ENCODE measurements around the gene DPF3. TPM values are rescaled to one million over a fixed set of nuclear protein-coding genes. Genes with fewer than 3 reads are reported as not detected.

Gene DPF3
- total RNA-seq, 1 donor from 2014 or later: 12.4 TPM

DNA sequence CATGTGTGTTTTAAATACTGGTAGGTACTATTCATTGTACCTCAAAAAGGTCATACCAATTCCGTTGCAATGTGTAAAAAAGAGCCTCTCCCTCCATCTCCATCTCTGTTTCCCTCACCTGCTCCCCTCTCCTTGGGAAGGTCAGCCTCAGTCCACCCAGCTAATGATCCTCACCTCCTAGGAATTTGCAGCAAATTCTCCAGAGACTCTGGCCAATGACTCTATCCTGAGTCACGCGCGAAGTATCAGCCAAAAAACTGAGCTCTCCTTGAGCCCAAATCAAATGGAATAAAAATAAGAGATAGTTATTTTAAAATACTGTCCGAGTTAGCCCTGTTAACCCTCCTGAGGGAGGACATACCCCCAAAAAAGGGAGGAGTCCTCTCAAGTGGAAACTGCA is 148.4 kb downstream of the DPF3 start:
- intact Hi-C loops (cut with micrococcal nuclease): no loop called here

DNA sequence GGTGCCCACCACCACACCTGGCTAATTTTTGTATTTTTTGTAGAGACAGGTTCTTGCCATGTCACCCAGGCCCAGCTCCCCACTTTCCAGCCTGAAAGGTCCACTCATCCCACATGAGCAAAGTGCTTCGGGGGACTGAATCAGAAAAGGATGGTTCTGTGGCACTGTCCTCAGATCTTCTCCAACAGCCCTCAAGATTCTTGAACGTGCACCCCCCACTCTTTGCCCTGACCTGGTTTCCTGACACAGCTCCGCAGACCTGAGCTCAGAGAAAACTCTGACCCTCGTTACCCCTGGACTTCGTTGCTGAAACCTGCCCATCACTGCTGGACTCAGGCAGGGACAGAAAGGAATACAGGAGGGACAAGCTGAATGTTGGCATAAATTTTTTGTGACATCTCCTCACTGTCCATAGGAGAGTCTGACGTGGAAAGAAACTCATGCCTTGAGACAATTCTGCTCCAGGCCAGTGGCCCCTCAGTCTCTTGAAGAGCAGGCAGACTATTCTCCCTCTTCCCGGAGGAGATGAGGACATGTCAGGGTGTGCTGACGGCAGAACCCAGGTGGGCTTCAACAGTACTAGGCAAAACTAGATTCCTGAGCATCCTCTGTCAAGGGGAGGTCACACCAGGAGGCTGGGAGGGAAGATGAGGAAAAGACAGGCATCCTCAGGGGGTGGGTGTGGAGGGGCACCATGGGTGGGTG is 149.3 kb downstream of the DPF3 start:
- intact Hi-C loops (cut with micrococcal nuclease): no loop called here

DNA sequence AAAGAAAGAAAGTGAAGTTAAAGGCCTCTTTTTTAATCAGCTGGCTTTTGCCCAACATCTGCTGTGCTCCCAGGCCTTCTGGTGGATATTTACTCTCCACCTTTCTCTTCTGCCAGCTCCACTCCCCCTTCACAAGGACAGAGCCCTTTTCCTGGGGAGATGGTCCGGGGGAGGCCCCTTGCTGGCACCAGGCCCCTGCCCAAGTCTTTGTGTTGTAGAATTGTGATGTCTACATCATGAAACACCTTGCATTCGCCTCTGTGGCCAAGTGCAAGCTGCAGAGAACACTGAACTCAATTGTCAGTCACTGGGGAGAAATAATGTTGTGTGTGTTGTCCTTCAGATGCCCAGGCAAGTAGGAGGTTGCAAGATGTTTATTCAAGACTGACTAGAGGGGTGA is 150.3 kb downstream of the DPF3 start:
- intact Hi-C loops (cut with micrococcal nuclease): no loop called here

DNA sequence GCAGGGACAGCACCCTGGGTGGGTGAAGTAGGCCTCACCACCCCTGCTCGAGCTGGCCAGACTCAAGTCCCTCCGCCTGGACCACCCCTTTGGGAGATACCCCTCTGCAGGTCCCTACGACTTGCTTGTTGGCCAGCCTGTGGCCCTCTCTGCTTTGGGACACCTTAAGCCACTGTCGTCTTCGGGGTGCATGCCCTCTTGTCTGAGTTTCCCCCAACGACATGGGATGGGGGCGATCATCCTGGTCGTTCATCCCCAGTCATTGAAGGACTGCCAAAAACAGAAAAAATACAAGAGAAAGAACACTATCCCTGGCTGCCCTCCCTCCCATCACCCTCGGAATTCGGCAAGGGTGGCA is 151.1 kb downstream of the DPF3 start:
- intact Hi-C loops (cut with micrococcal nuclease): no loop called here

DNA sequence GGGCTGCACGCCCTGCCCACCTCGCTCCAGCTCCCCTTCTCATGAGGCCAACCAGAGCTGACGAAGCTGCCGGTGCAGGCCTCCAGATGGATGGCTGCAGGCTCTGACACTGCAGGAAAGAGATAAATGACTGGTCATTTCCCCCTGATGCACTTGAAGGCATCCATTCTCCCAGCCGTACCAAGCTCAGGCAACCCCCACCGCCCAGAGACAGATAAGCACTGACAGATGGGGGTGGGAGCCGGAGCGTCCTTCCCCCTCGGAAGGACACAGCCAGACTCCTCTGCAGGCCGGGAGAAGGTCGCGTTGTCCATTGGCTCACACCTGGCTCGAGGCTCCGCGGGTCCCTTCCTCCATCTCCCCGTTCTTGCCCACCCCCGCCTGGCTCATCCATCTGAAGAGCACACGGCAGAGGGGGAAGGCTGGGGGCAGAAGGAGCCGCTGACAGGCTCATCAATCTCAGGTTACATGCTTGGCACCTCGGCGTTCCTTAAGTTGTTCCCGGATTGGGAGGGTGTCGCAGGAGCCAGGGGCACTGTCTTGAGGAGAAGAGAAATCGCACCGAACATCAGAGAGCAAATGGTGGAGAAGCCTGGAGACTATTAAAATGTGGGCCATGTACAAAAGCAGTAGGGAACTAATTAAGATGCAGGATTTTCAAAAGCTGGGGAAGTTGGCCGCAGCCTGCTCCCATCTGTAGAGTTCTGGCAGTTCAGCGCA is 151.6 kb downstream of the DPF3 start:
- intact Hi-C loops (cut with micrococcal nuclease): no loop called here

DNA sequence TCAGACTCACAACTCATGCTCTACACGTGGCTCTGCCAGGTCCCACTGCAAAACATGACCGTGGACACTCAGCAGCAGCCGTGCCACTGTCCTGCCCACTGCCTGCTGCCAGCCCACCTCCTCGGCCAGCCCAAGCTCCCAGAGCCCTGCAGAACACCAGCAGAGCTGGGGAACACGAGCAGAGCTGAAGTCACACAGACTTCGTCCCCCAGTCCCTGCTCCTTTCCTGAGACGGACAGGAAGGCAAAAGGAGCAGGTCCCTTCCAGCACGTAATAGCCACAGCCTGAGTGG is 152.1 kb downstream of the DPF3 start:
- intact Hi-C loops (cut with micrococcal nuclease): no loop called here

DNA sequence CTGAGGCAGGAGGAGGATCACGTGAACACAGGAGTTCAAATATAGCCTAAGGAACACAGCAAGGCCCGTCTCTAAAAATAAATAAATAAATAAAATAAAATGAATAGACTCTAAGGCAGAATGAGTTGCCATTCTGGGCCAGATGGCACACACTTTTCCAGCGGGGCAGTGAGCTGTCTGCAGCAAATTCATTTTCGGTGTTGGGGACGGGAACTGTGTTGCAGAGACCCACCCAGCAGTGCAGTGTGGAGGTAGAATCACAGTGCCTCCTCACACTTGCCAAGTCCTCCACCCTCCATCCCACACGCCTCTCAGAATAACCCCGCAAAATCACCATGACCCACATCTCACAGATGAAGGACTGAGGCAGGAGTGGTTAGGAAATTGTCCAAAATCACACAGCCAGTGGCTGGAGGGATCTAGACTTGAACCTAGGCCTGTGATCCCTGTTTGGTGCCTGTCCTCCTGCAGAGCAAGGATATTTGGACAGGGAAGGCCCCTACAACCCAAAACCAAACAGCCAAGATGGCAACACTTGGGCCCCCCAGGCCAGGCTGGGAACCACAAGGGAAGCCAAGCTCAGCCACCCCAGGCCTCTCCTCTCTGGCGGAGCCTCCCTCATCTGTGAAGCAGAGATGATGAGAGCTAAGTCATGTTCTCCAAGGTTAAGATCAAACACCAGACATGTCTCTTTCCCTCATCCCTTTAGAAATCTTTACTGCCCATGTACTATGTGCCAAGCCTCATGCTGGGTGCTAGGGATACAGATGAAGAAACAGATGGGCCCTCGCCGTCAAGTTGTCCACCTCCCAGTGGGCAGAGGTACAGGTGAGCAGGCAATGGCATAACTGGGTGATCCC is 152.7 kb downstream of the DPF3 start:
- intact Hi-C loops (cut with micrococcal nuclease): no loop called here

DNA sequence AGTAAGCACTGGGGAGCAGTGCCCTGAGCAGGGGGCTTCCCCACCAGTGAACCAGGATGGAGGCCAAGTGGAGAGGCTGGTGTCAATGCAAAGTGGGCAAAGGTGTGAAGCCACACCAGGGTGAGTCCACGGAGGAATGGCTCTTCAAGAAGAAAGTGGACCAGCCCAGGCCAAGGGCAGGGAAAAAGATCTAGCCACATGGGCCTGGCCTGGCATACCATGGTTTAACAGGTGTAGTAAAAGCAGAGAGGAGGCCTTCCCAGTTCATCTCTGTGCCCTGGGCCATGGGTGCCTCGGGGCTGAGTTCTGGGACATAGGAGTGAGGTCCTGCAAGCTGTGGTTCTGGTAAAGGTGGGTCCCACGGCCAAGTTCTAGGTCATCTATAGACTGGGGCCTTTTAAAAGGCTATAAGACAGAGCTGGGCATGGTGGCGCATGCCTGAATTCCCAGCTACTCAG is 153.4 kb downstream of the DPF3 start:
- intact Hi-C loops (cut with micrococcal nuclease): no loop called here

DNA sequence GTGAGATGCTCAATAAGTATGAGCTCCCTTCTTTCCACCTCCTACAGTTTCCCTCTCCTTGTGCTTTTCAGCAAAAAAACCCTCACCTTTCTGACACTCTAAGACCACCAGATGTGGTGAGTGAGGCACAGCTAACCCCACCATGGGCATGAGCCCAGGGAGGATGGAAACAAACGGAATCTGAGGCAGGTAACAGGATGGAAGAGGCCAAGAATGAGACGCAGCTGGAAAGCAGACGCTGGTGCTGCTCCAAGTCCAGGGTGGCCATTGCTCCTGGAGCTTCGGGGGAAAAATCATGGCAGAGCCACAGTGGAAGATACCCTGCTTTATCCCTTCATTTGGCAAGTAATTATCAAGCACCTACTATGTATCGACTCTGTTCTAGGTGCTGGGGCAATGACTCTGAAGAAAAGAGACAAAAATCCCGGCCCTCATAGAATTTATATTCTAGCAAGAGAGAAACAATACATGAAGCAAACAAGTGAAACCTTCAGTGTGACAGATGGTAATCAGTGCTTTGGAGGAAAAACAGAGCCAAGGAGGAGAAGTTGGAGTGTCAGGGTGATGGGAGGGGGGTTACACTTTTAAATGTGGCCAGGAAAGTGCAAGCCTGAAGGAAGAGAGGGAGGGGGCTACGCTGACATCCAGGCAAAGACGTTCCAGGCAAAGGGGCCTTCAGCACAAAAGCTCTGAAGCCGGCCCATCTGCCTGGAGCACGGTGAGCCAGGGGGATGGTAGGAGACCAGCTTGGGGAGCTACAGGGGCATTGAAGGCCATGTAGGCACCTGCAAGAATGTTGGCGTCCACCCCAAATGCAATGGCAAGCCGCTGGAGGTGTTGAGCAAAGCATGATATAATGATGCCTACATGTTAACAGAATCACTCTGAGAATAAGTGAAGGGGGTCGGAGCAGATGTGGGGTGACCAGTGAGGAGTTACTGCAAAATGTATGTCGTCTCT is 154.2 kb downstream of the DPF3 start:
- intact Hi-C loops (cut with micrococcal nuclease): no loop called here

DNA sequence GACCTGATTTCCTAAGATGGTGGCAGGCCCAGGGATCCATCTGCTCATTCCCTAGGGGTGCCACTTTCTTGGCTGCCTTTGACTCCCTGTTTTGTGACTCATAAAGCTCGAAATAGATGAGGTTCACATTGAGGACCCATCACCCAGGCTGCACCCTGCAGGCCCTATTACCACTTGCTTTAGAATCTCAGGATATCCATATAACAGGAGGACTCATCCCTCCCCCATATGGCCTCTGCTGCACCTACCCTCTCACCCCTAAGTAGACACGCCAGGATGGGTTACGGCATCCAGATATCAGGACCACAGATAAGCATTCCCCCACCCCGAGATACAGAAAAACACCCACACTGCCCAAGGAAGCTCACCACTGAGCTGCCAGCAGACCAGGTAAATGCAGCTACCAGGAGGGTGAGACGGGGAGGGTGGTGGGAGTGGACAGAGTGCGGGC is 155.7 kb downstream of the DPF3 start:
- intact Hi-C loops (cut with micrococcal nuclease): no loop called here

DNA sequence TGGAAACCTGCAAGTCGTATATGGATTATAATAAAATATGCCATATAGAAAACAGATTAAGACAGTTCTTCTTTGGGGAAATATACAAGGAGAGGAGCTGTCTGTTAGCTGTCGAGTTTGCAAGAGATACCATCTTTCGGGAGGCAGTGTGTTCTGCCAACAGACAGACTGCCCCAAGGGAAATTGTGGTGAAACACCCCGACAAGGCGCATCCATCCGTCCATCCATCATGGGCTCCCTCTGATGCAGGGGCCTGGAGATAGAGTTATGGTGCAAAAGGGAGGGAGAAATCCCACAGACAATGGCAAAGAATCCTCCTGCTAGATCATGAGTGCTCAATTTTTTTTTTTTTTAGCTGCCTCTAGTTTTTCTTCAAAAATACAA is 156.3 kb downstream of the DPF3 start:
- intact Hi-C loops (cut with micrococcal nuclease): no loop called here

DNA sequence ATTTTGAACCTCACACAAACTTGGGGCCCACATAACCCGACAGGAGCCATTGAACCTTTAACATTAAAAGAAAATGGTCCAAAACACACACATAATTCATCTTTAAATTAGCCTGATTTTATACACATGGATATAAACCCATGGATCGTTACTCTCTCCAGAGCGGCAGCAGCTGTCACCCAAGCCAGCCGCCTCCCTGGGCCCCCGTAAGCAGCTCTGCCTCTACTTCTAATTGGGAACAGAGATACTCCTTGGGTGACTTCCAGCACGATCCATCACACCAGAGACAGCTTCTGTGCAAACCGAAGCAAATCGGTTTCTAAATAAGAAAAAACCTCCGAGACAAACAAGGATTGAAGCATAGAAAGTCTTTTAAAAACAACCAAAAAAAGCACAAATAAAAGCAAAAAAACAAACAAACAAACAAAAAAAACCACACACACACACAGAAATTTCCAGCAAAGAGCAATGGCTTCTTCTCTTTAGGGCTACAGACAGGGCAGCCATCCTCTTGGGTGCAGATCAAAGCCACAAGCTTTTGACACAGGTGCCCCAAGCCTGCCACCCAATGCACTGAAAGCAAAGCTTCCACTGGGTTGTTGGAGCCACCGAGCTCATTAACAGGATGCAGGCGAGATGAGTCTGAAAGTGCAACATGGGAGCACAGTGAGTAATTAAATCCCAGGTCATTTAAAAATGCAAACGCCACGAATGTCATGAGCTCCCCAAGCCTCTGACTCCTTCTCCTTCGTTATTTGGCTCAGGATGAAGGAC is 156.9 kb downstream of the DPF3 start:
- intact Hi-C loops (cut with micrococcal nuclease): no loop called here

DNA sequence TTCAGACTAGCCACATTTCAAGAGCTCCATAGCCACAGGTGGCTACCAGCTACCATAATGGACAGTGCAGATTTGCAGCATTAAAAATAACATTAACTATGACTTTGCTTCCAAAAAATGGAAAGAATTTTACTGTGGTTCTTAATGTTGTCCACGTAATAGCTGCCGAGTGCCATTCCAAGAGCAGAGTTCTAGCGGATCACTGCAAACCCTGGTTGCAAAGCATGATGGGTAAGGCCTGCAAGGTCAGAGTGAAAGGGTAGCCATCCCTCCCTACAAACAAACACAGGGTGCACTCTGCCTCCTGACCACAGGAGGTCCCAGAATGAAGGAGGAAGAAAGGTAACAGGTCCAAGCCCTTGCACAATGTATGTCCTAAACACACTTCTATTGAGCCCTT is 157.6 kb downstream of the DPF3 start:
- intact Hi-C loops (cut with micrococcal nuclease): no loop called here

DNA sequence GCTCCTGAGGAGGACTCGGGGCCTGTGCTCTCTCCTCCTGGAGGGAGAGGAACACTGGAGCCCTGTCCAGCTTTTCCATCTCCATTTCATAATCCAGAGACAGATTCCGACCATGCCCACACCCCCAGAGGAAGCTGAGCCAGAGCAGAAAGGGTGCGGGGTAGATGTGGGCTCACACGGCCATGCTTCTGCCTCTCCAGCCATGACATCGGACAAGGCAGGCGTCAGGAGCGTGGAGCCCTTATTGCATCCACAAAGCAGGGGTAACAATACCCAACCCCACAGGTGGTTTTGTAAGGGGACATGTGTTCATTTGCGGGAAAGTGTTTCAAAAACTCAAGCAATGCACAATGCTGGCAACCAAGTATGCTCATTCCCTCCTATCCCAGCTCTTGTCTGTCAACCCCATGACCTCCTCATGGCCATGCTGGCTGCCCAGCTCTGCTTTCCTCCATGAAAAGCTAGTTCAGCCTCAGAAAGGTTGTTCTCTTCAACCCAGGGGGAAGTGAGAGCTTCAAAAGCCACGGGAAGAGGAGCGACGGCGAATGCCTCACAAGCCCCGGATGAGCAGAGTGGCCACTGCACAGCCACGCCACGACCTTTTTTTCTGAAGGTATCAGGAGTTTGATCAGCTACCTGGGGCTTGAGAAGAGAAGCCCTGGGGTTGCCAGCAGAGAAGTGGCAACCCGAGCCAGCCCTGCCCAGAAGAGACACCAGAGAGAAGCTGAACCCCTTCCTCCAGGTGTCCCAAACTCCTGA is 161.7 kb downstream of the DPF3 start:
- intact Hi-C loops (cut with micrococcal nuclease): no loop called here

DNA sequence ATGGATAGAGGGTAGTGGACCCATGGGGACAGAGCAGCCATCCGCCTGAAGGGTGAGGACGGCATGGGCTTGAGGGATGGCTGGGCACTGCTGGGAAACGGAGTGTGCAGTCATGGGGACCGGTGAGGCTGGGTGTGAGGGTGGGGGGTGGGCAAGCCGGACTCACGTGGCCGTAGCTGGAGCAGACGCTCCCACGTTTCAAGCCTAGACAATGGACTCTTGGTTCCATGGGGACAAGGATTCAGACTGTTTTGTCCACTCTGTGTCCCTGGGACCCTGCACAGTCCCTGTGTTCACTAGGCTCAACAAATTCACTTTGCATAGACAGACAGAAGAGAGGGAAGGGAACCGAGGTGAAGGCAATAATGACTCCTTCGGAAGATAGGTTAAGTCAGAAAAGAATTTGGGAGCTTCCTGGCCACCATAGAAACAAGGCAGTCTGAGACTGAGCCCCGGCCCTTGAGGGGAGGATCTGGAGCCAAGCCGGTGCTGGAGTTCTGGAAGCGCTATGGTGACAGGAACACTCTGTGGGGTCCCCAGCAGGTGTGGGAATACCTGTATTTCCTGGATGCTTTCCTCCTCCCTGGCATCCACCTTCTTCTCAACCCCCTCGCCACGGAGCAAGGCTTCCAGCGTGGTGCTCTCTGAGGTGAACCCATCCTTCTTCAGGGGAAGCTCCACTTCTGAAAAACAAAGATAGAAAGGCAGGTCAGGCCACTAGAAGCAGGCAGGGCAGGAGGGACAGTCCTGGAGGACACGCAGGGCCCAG is 162.5 kb downstream of the DPF3 start:
- intact Hi-C loops (cut with micrococcal nuclease): no loop called here

DNA sequence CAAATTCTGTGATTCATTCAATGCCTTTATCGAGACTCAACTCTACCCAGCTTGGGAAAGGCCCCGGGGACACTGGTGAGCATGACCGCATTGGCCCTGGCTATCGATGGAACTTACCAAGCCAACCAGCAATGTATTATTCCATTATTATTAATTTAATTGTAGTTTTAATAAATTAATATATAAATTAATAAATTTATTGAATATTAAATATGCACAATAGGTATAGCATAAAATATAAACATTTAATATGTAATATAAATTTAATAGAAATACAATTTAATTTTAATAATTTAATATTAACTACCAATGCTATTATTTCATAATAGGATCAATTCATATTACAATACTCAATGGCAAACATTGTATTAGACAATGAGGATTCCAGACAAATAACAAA is 163.4 kb downstream of the DPF3 start:
- intact Hi-C loops (cut with micrococcal nuclease): no loop called here

DNA sequence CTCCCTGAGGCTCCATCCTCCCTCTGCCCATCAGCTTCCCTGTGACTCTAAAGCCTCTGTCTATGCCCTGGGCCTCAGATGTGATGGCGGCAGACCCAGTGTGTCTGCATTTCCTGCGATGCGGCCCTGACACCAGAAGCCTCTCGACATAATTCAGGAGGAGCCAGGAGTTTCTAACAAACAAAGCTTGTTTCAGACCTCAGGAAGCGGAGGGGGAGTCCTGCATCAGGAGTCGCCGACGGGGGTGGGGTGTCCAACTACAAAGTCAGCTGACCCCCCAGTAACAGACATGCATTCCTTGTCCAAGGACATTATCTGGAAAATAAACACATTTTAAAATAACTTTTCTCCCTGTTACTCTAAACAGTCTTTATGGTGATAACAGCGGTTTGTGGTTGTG is 167.5 kb downstream of the DPF3 start:
- intact Hi-C loops (cut with micrococcal nuclease): no loop called here

DNA sequence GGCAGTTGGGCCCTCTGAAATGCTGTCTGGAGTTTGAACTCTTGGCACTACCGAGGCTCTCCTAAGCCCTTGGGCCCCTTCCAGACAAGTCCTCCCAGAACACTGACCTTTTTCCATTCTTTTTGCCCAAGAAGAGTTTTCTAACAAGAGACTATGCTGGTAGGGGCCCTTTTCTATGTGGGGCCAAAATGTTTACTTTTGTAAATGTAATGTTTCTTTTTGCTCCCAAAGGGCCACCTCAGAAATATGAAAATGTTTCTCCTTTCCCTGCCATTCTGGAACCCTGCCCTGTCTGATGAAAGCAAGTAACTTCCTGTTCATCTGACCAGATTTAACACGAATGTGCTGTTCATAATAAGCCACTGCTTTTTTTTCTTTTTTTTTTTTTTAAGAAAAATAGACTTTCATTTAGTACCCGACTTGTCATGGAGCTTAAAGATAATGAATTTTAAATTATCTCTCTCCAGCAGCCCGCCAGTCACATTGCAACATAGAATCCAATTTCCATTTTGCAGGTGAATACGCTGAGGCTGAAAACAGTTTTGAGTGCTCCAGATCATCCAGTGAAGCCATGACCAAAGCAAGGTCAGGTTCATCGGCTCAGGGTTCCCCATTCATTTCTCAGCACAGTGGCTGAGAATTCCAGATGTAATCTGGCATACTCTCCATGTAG is 169.9 kb downstream of the DPF3 start:
- intact Hi-C loops (cut with micrococcal nuclease): no loop called here

Measured in T-helper 1 cell treated with Interleukin-12 subunit alpha and Interleukin-12 subunit beta and Interleukin-4 antibody, amounts not matched to agents 30 ng/mL and 1 ng/mL, for 36 hours (primary cell).